DND-41 (cell line): ENCODE results near the gene CPA4.
A peak's percentile ranks its signal among the peaks of the same experiment; 100 is the strongest.

ENCODE experiments used
- ATAC-seq: fragments of 200-7000 bp; cut with Tn5 transposase; 3 replicates; pipeline ENCODE4 v1.9.1; 2021; ENCODE audit warnings: low read depth; ENCODE audit not compliant: insufficient read depth
- DNase-seq: peaks from one replicate; pipeline ENCODE4 v3.0.0-alpha.2; 2020
- H2AFZ ChIP-seq: 2 replicates; pipeline ENCODE4 v1.6.0; 2012; ENCODE audit warnings: low read depth, low read length
- H3K27ac ChIP-seq: 2 replicates; pipeline ENCODE4 v1.5.1; 2012; ENCODE audit warnings: low read length, inconsistent platforms
- H3K27me3 ChIP-seq: fragments of 200-600 bp; sonication (generic); 2 replicates; pipeline ENCODE4 v1.6.0; 2012; ENCODE audit warnings: low read length, mild to moderate bottlenecking, inconsistent platforms; ENCODE audit not compliant: insufficient read depth, poor library complexity
- H3K36me3 ChIP-seq: 2 replicates; pipeline ENCODE4 v1.5.1; 2012; ENCODE audit warnings: low read length, inconsistent platforms; ENCODE audit not compliant: insufficient read depth
- H3K4me1 ChIP-seq: 2 replicates; pipeline ENCODE4 v1.5.1; 2012; ENCODE audit warnings: mild to moderate bottlenecking, low read length; ENCODE audit not compliant: insufficient read depth
- H3K4me2 ChIP-seq: 2 replicates; pipeline ENCODE4 v1.6.0; 2012; ENCODE audit warnings: mild to moderate bottlenecking, moderate library complexity, low read length, inconsistent platforms; ENCODE audit not compliant: insufficient read depth
- H3K4me3 ChIP-seq, 2 experiments: fragments of 200-600 bp in 1 of 2; shearing (Covaris generic) in 1 of 2; 2 replicates each; pipeline ENCODE4 v1.5.1; 2012 to 2016; ENCODE audit warnings: inconsistent platforms in 2 of 2, low read length in 2 of 2, mild to moderate bottlenecking in 2 of 2, low read depth in 1 of 2, moderate library complexity in 1 of 2
- H3K79me2 ChIP-seq: 2 replicates; pipeline ENCODE4 v1.6.0; 2012; ENCODE audit warnings: low read length, inconsistent platforms; ENCODE audit not compliant: insufficient read depth
- H3K9ac ChIP-seq: 2 replicates; pipeline ENCODE4 v1.6.0; 2012; ENCODE audit warnings: low read depth, mild to moderate bottlenecking, inconsistent platforms, low read length, moderate library complexity
- H3K9me3 ChIP-seq: 2 replicates; pipeline ENCODE4 v1.5.1; 2012; ENCODE audit warnings: low read length, moderate library complexity, mild to moderate bottlenecking, inconsistent platforms; ENCODE audit not compliant: insufficient read depth, severe bottlenecking
- H4K20me1 ChIP-seq: 2 replicates; pipeline ENCODE4 v1.6.0; 2012; ENCODE audit warnings: low read length; ENCODE audit not compliant: insufficient read depth
- EZH2 ChIP-seq: IDR thresholded peaks from 3 replicates; pipeline ENCODE4 v1.6.1; 2012; ENCODE audit warnings: borderline replicate concordance, low read depth, mild to moderate bottlenecking, moderate library complexity, low read length, inconsistent platforms; ENCODE audit not compliant: severe bottlenecking
- TF ChIP-seq, protein P1 (sequence below): IDR thresholded peaks from 2 replicates; pipeline ENCODE4 v1.5.1; 2012; ENCODE audit warnings: borderline replicate concordance, low read length, moderate library complexity, mild to moderate bottlenecking; ENCODE audit not compliant: poor library complexity, severe bottlenecking; ENCODE audit errors: extremely low read depth

CPA4 gene

GRCh38 chr7:130276796-130277762, 15.9 kb upstream of the CPA4 start:
- no peak for DNase-seq
- H3K4me3 ChIP-seq: no peak overlapping the region
- no peaks in the 10 kb centered on the region for H4K20me1 ChIP-seq
- H2AFZ ChIP-seq: no peak overlapping the region
- H3K4me1 ChIP-seq: peaks cover 16% of the 10 kb centered on the region
- TF ChIP-seq EZH2: no peak
- TF ChIP-seq, protein P1, sequence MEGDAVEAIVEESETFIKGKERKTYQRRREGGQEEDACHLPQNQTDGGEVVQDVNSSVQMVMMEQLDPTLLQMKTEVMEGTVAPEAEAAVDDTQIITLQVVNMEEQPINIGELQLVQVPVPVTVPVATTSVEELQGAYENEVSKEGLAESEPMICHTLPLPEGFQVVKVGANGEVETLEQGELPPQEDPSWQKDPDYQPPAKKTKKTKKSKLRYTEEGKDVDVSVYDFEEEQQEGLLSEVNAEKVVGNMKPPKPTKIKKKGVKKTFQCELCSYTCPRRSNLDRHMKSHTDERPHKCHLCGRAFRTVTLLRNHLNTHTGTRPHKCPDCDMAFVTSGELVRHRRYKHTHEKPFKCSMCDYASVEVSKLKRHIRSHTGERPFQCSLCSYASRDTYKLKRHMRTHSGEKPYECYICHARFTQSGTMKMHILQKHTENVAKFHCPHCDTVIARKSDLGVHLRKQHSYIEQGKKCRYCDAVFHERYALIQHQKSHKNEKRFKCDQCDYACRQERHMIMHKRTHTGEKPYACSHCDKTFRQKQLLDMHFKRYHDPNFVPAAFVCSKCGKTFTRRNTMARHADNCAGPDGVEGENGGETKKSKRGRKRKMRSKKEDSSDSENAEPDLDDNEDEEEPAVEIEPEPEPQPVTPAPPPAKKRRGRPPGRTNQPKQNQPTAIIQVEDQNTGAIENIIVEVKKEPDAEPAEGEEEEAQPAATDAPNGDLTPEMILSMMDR: no peak
- H3K36me3 ChIP-seq: no peaks in the 10 kb centered on the region
- no peaks in the 10 kb centered on the region for H3K9me3 ChIP-seq
- no peak overlapping the region for H3K27ac ChIP-seq
- no peak for ATAC-seq
- no peak overlapping the region for H3K9ac ChIP-seq
- H3K4me2 ChIP-seq: no peak overlapping the region
- peaks cover 34% of the 10 kb centered on the region for H3K27me3 ChIP-seq
- no peaks in the 10 kb centered on the region for H3K79me2 ChIP-seq

- Histone ChIP-seq H3K79me2 (no peaks in the 10 kb centered on the region), H3K27me3 (peaks cover 26% of the 10 kb centered on the region), H3K36me3 (no peaks in the 10 kb centered on the region), H3K9me3 (no peaks in the 10 kb centered on the region), H2AFZ (no peak overlapping the region), H3K4me3 (no peak overlapping the region), H3K27ac (no peak overlapping the region), H4K20me1 (no peaks in the 10 kb centered on the region), H3K4me2 (no peak overlapping the region), H3K9ac (no peak overlapping the region), H3K4me1 (peaks cover 9% of the 10 kb centered on the region)
- no peak for DNase-seq
- TF ChIP-seq, protein P1: peak; percentile 42
- no peak for TF ChIP-seq EZH2
- ATAC-seq: 0 out of 3 replicates have a peak, but pooled peaks have one; percentile 40
Measured at GRCh38 chr7:130277763-130278643, 15.0 kb upstream of the CPA4 start.

- H3K9me3 ChIP-seq: no peaks in the 10 kb centered on the region
- no peak overlapping the region for H3K4me2 ChIP-seq
- no peaks in the 10 kb centered on the region for H3K79me2 ChIP-seq
- no peak overlapping the region for H2AFZ ChIP-seq
- H3K36me3 ChIP-seq: no peaks in the 10 kb centered on the region
- ATAC-seq (no peak), DNase-seq (no peak)
- no peak overlapping the region for H3K4me3 ChIP-seq
- H4K20me1 ChIP-seq: no peaks in the 10 kb centered on the region
- no peak for TF ChIP-seq EZH2
- TF ChIP-seq, protein P1: no peak
- H3K27ac ChIP-seq: no peak overlapping the region
- H3K27me3 ChIP-seq: peaks cover 20% of the 10 kb centered on the region
- H3K9ac ChIP-seq: no peak overlapping the region
- H3K4me1 ChIP-seq: 0 out of 2 replicates have a peak, but pooled peaks cover under 1% of the 10 kb centered on the region
Measured at GRCh38 chr7:130278860-130279259, 14.1 kb upstream of the CPA4 start.
